Liver (tissue), 9 donors: Measurements from ENCODE around the gene KLHL20. TPM values are rescaled to one million over a fixed set of nuclear protein-coding genes. Genes with fewer than 3 reads are reported as not detected.
"Not testable (repeated sequence)": the region's sequence is repeated elsewhere in the genome, so short reads cannot be mapped to it uniquely, and the experiment has no call there.

ENCODE experiments used
- DNase-seq: peaks from one replicate; pipeline ENCODE4 v3.0.0-alpha.2; 2017; ENCODE audit warnings: low spot score
- H3K27ac ChIP-seq, 2 donors: one replicate each; pipeline ENCODE4 v1.7.0; 2013; ENCODE audit warnings: inconsistent platforms in 2 of 2, low read length in 2 of 2, control low read depth in 1 of 2, low read depth in 1 of 2, mild to moderate bottlenecking in 1 of 2
- H3K27me3 ChIP-seq, 4 donors: one replicate each; pipeline versions ENCODE4 v1.6.1 to v1.7.0; 2013; ENCODE audit warnings: low read length in 3 of 4, inconsistent platforms in 1 of 4, mild to moderate bottlenecking in 1 of 4, moderate library complexity in 1 of 4; ENCODE audit not compliant: control insufficient read depth in 4 of 4, insufficient read depth in 4 of 4
- H3K36me3 ChIP-seq, 4 donors: one replicate each; pipeline versions ENCODE4 v1.6.1 to v1.7.0; 2013; ENCODE audit warnings: low read length in 3 of 4, mild to moderate bottlenecking in 3 of 4, low read depth in 1 of 4, moderate library complexity in 1 of 4; ENCODE audit not compliant: control insufficient read depth in 4 of 4, insufficient read depth in 3 of 4
- H3K4me1 ChIP-seq, 4 donors: one replicate each; pipeline versions ENCODE4 v1.6.1 to v1.7.0; 2013; ENCODE audit warnings: low read length in 3 of 4, mild to moderate bottlenecking in 3 of 4, moderate library complexity in 1 of 4; ENCODE audit not compliant: control insufficient read depth in 4 of 4, insufficient read depth in 4 of 4
- H3K4me3 ChIP-seq, 3 donors: one replicate each; pipeline versions ENCODE4 v1.6.1 to v1.7.0; 2013; ENCODE audit warnings: low read length in 3 of 3, control low read depth in 1 of 3, low read depth in 1 of 3, mild to moderate bottlenecking in 1 of 3
- H3K9ac ChIP-seq, 2 donors: one replicate each; pipeline ENCODE4 v1.7.0; 2013; ENCODE audit warnings: low read length in 2 of 2, mild to moderate bottlenecking in 2 of 2, moderate library complexity in 2 of 2, control low read depth in 1 of 2, low read depth in 1 of 2
- H3K9me3 ChIP-seq, 4 donors: one replicate each; pipeline versions ENCODE4 v1.6.1 to v1.7.0; 2013; ENCODE audit warnings: low read length in 3 of 4; ENCODE audit not compliant: control insufficient read depth in 4 of 4
- CTCF ChIP-seq: fragments of 150-350 bp; IDR thresholded peaks from 2 replicates; pipeline ENCODE4 v1.5.1; 2017; ENCODE audit warnings: improper control_type of control experiment, low read depth, low read length; ENCODE audit not compliant: missing input control
- EGR1 ChIP-seq, 2 donors: IDR thresholded peaks; 2 replicates each; pipeline ENCODE4 v1.6.1; 2016 to 2018; ENCODE audit warnings: antibody characterized with exemption in 2 of 2, low read depth in 2 of 2
- FOXA1 ChIP-seq: IDR thresholded peaks from 2 replicates; pipeline ENCODE4 v1.6.1; 2016; ENCODE audit warnings: antibody characterized with exemption
- FOXA2 ChIP-seq: IDR thresholded peaks from 2 replicates; pipeline ENCODE4 v1.6.1; 2016; ENCODE audit warnings: antibody characterized with exemption
- GABPA ChIP-seq, 2 donors: IDR thresholded peaks in 1 of 2; conservative IDR thresholded peaks in 1 of 2; 2 replicates each; pipeline ENCODE4 v1.6.1; 2016; ENCODE audit warnings: antibody characterized with exemption in 2 of 2, mild to moderate bottlenecking in 1 of 2, moderate library complexity in 1 of 2
- HNF4A ChIP-seq, 2 donors: conservative IDR thresholded peaks; 2 replicates each; pipeline ENCODE4 v1.6.1; 2016; ENCODE audit warnings: antibody characterized with exemption in 2 of 2, mild to moderate bottlenecking in 2 of 2
- HNF4G ChIP-seq: IDR thresholded peaks from 2 replicates; pipeline ENCODE4 v1.6.1; 2016; ENCODE audit warnings: antibody characterized with exemption
- MAX ChIP-seq: IDR thresholded peaks from 2 replicates; pipeline ENCODE4 v1.6.1; 2016; ENCODE audit warnings: antibody characterized with exemption
- NR2F2 ChIP-seq: IDR thresholded peaks from 2 replicates; pipeline ENCODE4 v1.6.1; 2016; ENCODE audit warnings: antibody characterized with exemption
- RXRA ChIP-seq, 2 donors: IDR thresholded peaks; 2 replicates each; pipeline ENCODE4 v1.6.1; 2017 to 2018; ENCODE audit warnings: antibody characterized with exemption in 2 of 2, mild to moderate bottlenecking in 1 of 2
- SP1 ChIP-seq: IDR thresholded peaks from 2 replicates; pipeline ENCODE4 v1.6.1; 2018; ENCODE audit warnings: antibody characterized with exemption, mild to moderate bottlenecking
- TAF1 ChIP-seq: conservative IDR thresholded peaks from 2 replicates; pipeline ENCODE4 v1.6.1; 2016; ENCODE audit warnings: antibody characterized with exemption, mild to moderate bottlenecking
- ZBTB33 ChIP-seq: IDR thresholded peaks from 2 replicates; pipeline ENCODE4 v1.6.1; 2016; ENCODE audit warnings: antibody characterized with exemption
- WGBS: extraction: QIAGEN DNeasy Blood & Tissue Kit; methylation state at CpG from one replicate; pipeline ENCODE4 v1.1.7; 2013; 5-methylcytosine and 5-hydroxymethylcytosine counted together
- polyA plus RNA-seq, 2 donors: library from polyadenylated mRNA; stranded (reverse) in 1 of 2; unstranded in 1 of 2; fragments of 200-250 nt in 1 of 2; fragments of >200 nt in 1 of 2; fragmentation: Nextera tagmentation in 1 of 2; extraction: Ambion mirVana in 1 of 2; gene quantifications; one replicate each; pipeline versions ENCODE4 v1.2.1 to v1.2.3, GENCODE V29; 2013 to 2015
- total RNA-seq, 2 donors: library from RNA; depleted of rRNA; stranded (reverse); fragments of >200 nt; gene quantifications; one replicate each; pipeline ENCODE4 v1.2.3, GENCODE V29; 2014
- donor health status: healthy.
- donor health status: healthy.
- donor health status: healthy.
- donor health status: healthy.
- donor health status: healthy.

The KLHL20 gene
- total and polyA plus RNA-seq, 4 donors, result 5.2 to 25.9 (median 9.5) TPM

- no peaks in the 10 kb centered on the region for H3K36me3 ChIP-seq
- H3K27ac ChIP-seq, result no peak overlapping the region
- H3K4me3 ChIP-seq, result no peak overlapping the region
- DNase-seq, result no peak
- peaks cover 0 to 5% (median 2%) of the 10 kb centered on the region in 4 donors for H3K4me1 ChIP-seq
- H3K9ac ChIP-seq, result no peak overlapping the region
- no peaks in the 10 kb centered on the region for H3K27me3 ChIP-seq
- WGBS, result 87% methylated on average over 3 of the region's 3 CpGs
- no peaks in the 10 kb centered on the region for H3K9me3 ChIP-seq
- TF ChIP-seq RXRA (IDR thresholded peaks at IDR 0.05), result no peak
Measured at GRCh38 chr1:173666646-173667045, 48.1 kb upstream of the KLHL20 start.

- WGBS, result 9% methylated on average over 33 of the region's 33 CpGs
- peak; percentile 45 for DNase-seq
- peak within 1 kb of the TSS in 2 of 3 donors; percentile 35 to 41 for H3K4me3 ChIP-seq
- H3K9me3 ChIP-seq, result no peaks in the 10 kb centered on the region
- TF ChIP-seq SP1 (no peak), HNF4A (conservative IDR thresholded peaks at IDR 0.05) (no peak), NR2F2 (no peak), RXRA (IDR thresholded peaks at IDR 0.05) (no peak), TAF1 (no peak), HNF4G (no peak), MAX (no peak), GABPA (IDR thresholded peaks at IDR 0.05 in 1 of 2, conservative IDR thresholded peaks at IDR 0.05 in 1 of 2) (no peak), EGR1 (IDR thresholded peaks at IDR 0.05; ENCODE audit: low read depth in 2 of 2) (no peak), FOXA1 (no peak), FOXA2 (no peak), ZBTB33 (no peak), CTCF (no peak)
- peaks cover 0 to 5% (median 2%) of the 10 kb centered on the region in 4 donors for H3K4me1 ChIP-seq
- H3K27ac ChIP-seq, result no peak within 1 kb of the TSS
- H3K9ac ChIP-seq, result no peak within 1 kb of the TSS
- H3K36me3 ChIP-seq, result no peaks in the 10 kb centered on the region
- H3K27me3 ChIP-seq, result no peaks in the 10 kb centered on the region
Measured at GRCh38 chr1:173669491-173669941, 45.3 kb upstream of the KLHL20 start, which contains the start of gene ANKRD45. Gene ANKRD45 (minus strand): TSS chr1:173669851. CDS start chr1:173659418, 10,433 bp downstream.

- H3K36me3 ChIP-seq, H3K27me3 ChIP-seq, H3K9me3 ChIP-seq, H3K9ac ChIP-seq, DNase-seq, H3K27ac ChIP-seq, H3K4me3 ChIP-seq, H3K4me1 ChIP-seq: not testable (repeated sequence)
- WGBS, result 81% methylated on average over 2 of the region's 2 CpGs
Measured at GRCh38 chr1:173674496-173674895, 40.3 kb upstream of the KLHL20 start.

GRCh38 chr1:173680152-173680551 is 34.6 kb upstream of the KLHL20 start:
- not testable (repeated sequence) for H3K27ac ChIP-seq, H3K36me3 ChIP-seq, H3K9ac ChIP-seq, H3K4me3 ChIP-seq, H3K27me3 ChIP-seq, H3K9me3 ChIP-seq, DNase-seq, H3K4me1 ChIP-seq
- 84% methylated on average over 5 of the region's 5 CpGs for WGBS
